GM21737 (cell line): ENCODE data around the gene PCP4L1.
"Not testable (repeated sequence)": the region's sequence is repeated elsewhere in the genome, so short reads cannot be mapped to it uniquely, and the experiment has no call there.

ENCODE experiments used
- ATAC-seq: cut with Tn5 transposase; IDR thresholded peaks from one replicate; pipeline ENCODE4 v1.9.1; 2021; ENCODE audit warnings: mild to moderate bottlenecking, moderate library complexity; ENCODE audit not compliant: unreplicated experiment

Gene PCP4L1

DNA sequence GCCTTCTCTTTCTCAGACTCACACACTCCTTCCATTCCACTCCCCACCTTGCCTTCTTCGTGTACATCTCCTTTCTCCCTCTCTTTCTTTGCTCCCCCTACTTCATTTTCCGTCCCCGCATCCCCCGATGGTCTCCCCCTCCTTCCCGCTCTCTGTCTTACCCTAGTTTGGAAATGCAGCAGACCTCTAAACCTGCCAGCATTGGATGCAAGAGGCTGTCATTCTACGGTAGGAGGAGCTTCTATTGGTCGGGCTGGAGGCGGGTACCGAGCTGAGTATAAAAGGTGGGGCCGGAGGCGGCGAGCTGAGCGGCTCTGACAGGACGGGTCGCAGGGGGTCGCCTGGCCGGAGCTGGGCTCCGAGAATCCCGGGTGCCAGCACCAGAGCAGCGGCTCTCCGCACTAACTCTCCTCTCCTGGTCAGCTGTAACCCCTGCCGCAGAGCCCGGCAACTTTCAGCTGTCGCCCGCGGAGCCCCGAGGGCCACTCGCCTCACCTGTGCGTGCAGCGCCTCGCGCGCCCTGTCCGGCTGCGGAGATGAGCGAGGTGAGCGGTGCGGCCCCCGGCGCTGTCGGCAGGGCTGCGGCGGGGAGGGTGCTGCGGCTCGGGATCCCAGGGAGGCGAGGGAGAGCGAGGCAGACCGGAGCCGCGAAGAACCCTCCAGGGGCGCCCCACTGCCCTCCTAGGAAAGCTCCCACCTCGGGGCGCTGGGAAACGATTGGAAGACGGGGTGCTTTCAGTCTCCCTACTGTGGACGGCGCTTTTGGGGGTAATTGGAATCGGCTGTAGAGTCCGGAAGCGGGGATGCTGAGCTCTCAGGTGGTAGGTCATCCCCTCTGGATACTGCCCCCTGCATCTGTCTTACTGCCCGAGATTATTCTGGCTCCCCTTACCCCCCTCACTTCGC lies at the start of gene PCP4L1:
Gene PCP4L1 (plus strand): TSS at position 307 of the 906 bp plus-strand sequence. CDS start 230 bp downstream, at position 537.
- ATAC-seq: peak; percentile 67

DNA sequence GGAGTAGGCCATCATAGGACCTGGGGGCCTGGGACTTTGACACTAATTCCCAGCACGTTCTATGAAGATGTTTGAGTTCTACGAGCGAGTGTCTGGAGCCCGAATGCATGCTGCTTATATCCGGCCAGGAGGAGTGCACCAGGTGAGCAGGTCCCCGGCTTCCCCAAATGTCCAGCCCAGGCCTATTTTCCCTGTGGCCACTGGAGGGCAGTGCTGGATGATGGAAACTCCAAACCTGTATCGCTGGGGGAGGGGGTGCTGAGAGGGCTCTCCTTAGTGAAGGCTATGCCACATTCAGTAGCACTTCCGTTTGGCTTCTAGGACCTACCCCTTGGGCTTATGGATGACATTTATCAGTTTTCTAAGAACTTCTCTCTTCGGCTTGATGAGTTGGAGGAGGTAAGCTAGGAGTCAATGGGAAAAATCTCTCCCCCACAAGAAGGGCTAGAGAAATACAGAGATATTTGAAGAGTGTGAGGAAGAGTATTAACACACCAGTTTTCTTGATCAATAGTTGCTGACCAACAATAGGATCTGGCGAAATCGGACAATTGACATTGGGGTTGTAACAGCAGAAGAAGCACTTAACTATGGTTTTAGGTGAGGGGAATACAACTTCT lies 48.6 kb upstream of the PCP4L1 start:
- peak; percentile 63 for ATAC-seq

DNA sequence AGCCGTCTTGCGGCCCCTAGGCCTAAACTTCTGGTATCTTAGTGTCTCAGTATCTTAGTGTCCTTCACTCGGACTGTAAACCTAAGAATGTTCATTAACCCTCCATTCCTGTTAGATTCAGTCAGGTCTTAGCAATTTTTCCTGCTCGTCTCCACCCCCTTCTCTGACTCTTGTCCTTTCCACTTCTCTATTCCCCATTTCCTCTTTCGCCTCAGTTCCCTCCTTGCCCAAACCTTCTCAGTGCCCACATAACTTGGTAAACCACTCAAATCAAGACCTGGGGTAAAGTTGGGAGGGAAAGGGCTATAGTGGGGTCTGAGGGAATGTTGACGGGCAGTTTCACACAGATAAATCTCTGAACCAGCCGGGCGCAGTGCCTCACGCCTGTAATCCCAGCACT lies 44.2 kb upstream of the PCP4L1 start:
- no peak for ATAC-seq

DNA sequence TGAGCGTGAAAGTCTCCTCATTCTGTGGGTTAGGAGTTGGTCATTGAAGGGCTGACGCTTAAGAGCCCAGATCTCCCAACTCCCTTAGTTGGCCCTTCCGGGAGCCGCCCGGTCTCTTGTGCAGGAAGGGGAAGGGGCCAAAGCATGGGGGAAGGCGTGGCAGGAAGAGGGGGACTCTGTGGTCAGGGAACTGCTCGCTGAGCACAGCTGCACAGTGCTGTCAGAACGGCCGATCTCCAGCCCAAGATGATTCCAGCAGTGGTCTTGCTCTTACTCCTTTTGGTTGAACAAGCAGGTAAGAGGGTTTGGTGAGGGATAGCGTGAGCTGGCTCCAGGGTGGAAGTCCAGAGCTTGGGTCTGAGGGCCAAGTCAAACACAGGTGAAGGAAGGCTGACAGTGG lies 43.5 kb upstream of the PCP4L1 start, which contains the start of gene FCER1G:
Gene FCER1G (plus strand): TSS at position 220 of the 400 bp plus-strand sequence. CDS start 27 bp downstream, at position 247.
- no peak for ATAC-seq

DNA sequence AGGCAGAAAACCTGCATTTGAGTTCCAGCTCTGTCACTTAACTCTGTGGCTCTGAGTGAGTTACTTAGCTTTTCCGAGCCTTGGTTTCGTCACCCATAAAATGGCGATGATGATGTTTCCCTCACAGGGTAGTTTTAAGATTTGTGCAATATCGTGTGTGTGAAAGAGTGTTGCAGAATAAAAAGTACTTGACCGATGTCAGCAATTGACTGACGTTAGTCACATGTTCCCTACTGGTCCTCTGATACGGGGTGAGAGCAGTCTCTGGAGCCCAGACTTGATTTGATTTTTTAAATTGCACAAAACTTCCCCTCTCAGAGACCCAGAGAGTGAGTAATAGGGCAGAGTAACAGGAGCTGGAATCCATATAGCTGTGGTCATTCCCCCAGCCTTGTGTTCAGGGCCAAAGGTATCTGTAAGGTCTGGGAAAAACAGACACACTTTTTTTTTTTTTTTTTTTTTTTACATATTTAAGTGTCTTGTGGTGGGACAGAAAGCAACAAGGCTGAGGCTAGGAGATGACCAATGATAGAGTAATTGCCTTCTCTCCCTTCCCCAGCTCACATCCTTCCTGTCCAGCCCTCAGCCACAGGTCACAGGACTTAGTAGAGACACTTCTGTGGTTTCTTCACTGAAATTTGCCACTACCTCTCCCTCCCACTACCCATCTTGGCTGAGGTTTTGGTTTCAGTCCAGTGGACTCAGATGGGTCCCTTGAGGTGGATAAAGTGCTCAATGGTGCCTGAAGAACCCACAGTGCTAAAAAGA lies 41.4 kb upstream of the PCP4L1 start:
- ATAC-seq: peak; percentile 73

DNA sequence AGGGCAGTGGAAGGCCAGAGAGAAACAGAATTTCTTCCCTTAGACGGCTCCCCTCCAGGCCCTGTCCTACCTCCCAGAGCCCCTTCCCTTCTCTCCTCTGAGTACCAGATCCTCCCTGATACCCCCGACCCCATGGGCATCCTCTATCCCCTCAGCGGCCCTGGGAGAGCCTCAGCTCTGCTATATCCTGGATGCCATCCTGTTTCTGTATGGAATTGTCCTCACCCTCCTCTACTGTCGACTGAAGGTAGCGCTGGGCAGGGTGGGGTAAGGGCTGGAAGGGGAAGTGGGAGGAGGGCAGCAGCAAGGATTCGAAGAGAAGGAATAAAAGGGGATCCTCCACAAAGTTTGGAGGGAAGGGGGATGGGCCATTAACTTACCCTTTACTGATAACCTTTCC lies 40.7 kb upstream of the PCP4L1 start:
- peak; percentile 4 for ATAC-seq

DNA sequence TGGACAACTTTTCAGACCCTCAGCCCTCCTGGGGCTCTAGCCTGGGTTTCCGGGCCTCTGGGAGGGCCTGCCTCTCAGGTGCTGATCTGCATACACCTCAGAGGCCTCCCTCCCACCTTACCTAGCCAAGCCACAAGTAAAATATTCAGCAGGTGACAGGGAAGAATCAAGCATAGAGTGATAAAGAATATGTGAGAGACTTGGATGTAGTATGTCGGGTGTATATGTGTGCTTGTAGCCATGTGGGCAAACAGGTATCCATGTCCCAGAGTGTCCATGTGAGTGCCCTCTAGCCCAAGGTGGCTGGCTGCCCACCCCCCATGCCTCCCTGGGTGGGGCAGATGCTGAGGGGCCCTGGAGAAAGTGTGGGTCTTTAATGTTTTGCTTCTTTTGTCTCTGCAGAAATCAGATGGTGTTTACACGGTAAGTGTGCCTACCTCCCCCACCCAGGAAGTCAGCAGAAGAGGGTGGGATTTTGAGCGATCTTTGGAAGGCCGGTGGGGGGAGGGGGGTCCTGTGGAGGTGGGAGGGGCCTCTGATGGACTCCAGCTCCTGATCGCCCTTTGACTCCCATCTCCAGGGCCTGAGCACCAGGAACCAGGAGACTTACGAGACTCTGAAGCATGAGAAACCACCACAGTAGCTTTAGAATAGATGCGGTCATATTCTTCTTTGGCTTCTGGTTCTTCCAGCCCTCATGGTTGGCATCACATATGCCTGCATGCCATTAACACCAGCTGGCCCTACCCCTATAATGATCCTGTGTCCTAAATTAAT lies 40.1 kb upstream of the PCP4L1 start:
- ATAC-seq: no peak

DNA sequence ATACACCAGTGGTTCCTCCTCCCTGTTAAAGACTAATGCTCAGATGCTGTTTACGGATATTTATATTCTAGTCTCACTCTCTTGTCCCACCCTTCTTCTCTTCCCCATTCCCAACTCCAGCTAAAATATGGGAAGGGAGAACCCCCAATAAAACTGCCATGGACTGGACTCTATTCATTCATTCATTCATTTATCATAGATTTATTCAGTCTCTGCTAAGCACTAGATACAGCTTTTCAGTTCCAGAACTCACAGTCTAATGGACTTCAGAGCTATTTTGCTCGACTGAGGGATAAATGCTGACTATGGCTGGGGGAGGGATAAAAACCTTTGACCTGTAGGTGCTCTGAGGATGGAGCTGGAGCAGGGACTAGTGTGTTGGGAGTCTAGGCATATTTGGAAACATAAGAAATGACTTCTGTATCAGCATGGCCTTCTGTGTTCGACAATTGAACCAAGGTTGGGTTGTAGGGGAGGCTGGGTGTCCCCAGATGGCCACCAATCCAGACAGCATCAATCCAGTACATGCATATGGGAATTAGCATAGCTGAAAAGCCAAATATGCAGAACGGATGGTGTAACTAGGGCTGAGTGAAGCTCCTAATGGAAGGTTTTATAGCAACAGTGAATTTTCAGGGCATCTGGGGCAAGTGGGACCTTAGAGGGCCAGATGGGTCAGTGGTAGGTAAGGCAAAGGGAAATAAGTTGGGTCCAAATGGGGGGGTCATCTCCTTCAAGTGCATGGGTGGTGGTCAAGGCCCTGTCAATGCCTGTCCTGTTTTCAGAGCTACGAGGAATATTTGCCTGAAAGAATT lies 39.3 kb upstream of the PCP4L1 start:
- ATAC-seq: no peak

DNA sequence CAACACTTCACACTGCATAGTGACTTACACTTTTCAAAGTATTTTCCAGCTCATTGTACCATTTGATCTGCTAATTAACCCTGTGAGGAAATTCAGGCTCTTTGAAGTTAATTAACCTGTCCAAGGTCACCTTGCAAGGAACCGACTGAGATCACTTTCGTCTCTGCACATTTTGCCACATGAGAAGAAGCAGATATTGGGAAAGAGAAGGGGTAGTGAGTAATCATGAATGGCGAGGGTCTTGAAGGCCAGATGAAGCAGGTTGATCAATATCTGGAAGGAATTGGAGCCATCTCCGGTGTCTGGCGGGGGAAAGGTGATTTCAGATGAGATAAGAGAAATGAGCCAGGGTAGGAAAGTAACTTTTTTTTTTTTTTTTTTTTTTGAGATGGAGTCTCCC lies 38.5 kb upstream of the PCP4L1 start:
- no peak for ATAC-seq

DNA sequence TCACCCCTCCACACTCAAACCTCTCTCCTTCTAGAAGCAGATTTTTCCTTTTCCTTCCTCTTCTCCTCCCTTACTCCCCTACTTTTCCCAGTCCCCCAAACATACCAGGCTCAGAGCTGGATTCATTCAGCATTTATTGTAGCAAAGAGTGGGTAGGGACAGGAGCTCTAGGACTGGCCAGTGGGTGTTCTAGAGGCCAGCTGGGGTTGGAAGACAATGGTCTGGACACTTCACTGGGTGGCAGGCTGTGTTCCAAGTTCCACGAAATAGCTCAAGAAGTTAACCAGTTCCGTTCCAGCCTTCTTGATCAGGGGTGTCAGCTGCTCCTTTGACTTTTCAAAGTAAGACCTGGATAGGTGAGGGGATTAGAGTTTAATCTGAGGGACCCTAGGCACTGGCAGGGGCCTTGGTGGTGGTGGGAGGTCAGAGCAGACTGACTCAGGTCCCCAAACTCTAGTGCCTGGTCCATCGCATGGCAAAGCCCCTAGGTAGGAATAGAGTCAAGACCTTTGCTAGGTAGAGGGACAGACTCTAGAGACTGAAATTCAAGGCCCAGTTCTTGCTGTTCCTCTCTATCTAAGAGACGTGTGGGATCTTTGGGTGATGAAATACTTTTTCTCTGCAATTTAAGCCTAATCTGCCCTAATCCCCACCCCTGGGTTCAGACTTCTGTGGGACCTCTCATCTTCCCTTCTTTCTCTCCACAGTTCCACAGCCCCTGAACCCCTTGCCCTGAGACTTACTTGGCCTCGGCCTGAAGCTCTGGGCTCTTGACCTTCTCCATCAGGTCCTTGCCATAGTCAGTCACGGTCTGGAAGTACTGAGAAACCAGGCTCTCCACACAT lies 36.1 kb upstream of the PCP4L1 start:
- ATAC-seq: no peak

DNA sequence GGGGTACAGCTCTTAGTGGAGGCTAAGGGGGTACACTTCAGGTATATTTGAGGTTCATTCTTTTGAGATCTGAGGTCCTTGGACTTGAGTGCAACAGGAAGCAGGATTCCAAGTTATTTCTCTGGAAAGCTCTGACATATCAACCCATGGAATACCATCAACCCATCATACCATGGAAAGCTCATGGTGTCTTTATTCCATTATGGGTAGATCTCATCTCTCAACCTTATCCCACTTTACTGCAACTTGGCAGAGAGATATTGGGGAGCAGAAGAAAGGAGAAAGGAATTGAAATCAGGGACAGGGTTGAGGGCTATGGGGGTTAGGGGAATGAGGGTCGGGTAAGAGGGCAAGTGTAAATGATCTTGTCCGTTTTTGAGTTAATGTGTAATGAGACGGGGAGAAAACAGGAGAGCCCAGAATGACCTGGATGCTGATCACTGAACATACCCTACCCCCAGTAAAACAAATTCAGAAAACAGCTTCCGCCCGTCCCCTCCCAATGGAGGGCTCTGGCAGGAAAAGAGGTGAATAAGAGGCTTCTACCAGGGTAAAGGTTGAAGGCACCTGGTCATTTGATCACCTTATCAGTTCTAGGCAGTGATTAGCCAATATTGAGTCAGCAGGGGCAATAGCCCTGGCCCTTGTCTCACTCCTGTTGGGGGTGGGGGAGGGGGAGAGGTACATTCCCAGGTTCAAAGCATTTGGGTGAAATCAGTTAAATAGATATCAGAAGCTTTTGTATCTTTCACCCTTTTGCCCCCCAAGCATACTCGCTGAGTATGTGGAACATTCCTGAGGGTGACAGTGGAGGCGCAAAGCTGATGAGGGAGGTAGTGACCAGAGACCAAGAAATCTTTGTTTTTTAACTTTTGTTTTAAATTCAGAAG lies 34.5 kb upstream of the PCP4L1 start:
- no peak for ATAC-seq

DNA sequence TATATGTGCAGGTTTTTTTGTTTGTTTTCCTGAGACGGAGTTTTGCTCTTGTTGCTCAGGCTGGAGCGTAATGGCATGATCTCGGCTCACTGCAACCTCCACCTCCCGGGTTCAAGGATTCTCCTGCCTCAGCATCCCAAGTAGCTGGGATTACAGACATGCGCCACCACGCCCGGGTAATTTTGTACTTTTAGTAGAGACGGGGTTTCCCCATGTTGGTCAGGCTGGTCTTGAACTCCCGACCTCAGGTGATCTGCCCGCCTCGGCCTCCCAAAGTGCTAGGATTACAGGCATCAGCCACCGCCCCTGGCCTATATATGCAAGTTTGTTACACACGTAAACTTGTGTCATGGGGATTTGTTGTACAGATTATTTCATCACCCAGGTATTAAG lies 33.9 kb upstream of the PCP4L1 start:
- not testable (repeated sequence) for ATAC-seq

DNA sequence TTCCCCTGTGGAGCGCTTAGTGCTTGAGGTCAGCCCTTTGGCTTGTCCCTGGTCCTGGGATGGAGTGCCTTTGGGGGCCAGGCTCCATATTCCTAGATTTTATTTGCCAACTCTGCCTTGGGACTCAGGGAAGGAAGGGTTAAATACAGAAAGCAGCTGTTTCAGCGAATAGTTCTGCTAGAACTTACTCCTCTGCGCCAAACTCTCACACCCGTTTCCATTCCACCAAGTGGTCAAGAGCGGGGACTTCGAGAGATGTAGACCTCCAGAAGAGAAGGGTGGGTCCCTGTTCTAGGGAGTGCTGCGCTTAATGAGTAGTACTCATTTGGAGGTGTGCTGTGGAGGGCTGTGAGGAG lies 33.4 kb upstream of the PCP4L1 start:
- ATAC-seq: no peak

DNA sequence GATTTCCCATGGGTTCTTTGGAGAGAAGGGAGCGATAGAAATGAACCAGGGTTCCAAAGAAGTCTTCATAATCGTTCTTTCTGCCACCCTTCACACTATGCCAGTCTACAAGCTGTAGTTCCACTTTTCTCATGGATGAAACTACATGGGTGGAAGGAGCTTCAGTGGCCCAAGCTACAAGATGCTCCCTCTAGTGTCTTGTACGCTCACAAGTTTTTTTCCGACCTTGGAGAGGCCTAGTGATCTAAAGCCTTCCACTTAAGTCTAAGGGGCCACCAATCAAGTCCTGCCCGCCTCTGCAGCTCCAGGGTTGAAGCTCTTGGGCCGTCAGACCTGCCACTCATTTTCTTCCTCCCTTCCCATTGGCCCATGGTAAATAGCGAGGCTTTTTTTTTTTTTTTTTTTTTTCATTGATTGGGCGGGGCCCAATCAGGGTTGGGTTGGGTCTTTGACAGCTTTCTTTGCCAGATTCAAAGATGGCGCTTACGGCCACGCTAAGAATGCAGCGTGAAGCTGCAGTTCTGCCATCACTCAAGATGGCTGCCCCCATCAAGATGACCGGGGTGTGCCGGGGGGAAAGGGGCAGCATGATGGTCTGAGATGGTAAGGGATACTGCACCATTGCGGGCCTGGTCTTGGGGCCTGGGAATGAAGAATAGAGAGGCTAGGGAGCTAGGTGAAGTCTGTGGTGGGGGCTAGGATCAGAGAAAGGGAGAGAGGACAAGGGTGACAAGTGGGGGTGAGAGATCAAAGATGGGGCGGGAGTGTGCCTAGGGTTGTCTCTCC lies 32.8 kb upstream of the PCP4L1 start, which contains the start of gene TOMM40L:
Gene TOMM40L (plus strand): TSS at position 527 of the 786 bp plus-strand sequence. CDS start 430 bp downstream, outside the sequence.
- ATAC-seq: peak; percentile 88

DNA sequence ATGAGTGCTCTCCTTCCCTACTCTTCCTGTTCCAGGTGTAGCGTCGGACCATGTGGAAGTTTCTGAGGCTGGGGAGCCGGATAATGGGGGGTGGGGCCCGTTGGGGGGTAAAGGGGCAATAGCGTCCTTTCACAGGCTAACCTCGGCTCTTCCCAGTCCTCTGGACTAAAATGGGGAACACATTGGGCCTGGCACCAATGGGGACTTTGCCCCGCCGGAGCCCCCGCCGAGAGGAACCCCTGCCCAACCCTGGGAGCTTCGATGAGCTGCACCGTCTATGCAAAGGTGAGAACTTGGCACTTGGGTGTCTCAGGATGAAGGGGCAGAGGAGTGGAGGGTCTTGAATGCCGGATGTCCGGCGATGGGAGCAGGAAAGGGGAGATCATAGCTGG lies 32.2 kb upstream of the PCP4L1 start:
- no peak for ATAC-seq

DNA sequence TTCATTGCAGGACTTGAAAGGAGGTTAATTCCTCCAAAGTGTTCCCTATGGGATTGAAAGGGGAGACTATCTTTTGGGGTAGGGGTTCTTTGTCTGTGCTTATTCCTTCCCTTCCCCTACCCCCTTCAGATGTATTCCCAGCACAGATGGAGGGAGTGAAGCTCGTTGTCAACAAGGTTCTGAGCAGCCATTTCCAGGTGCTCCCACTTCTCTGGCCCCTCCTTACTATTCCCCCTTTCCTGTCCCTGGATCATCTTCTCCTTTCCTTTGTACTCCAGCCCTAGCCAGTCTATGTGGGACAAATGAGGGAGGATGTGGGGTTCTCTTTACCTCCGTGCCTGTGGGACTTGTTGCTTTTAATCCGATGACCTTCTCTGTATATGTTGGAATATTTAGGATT lies 31.8 kb upstream of the PCP4L1 start:
- ATAC-seq: no peak
